Measurements from ENCODE around the gene NXPE4.
"Not testable (repeated sequence)": the region's sequence is repeated elsewhere in the genome, so short reads cannot be mapped to it uniquely, and the experiment has no call there.

NXPE4 gene

GRCh38 chr11:114609429-114609828, 13.8 kb upstream of the NXPE4 start:
- no peak for TF ChIP-seq CTCF (IDR thresholded peaks at IDR 0.05; ENCODE audit: control insufficient read depth, insufficient read depth, low read depth, low read length, missing control alignments)
- no peak for DNase-seq (ENCODE audit: low read depth)
- no peak overlapping the region for H3K4me3 ChIP-seq (ENCODE audit: control insufficient read depth, low read depth, low read length)

- DNase-seq (ENCODE audit: low read depth); H3K4me3 ChIP-seq (ENCODE audit: control insufficient read depth, low read depth, low read length): not testable (repeated sequence)
These were observed 13.0 kb upstream of the NXPE4 start for GRCh38 chr11:114608605-114609004.

- TF ChIP-seq CTCF (IDR thresholded peaks at IDR 0.05; ENCODE audit: control insufficient read depth, insufficient read depth, low read depth, low read length, missing control alignments): no peak
- no peak for DNase-seq (ENCODE audit: low read depth)
- H3K4me3 ChIP-seq (ENCODE audit: control insufficient read depth, low read depth, low read length): no peak overlapping the region
These were observed 12.3 kb upstream of the NXPE4 start for GRCh38 chr11:114607753-114608459.

- H3K4me3 ChIP-seq (ENCODE audit: control insufficient read depth, low read depth, low read length); DNase-seq (ENCODE audit: low read depth): not testable (repeated sequence)
These were observed 11.2 kb upstream of the NXPE4 start for GRCh38 chr11:114606802-114607075.

GRCh38 chr11:114606003-114606801, 10.6 kb upstream of the NXPE4 start:
- H3K4me3 ChIP-seq (ENCODE audit: control insufficient read depth, low read depth, low read length): no peak overlapping the region
- DNase-seq (ENCODE audit: low read depth): no peak
- TF ChIP-seq CTCF (IDR thresholded peaks at IDR 0.05; ENCODE audit: control insufficient read depth, insufficient read depth, low read depth, low read length, missing control alignments): no peak

GRCh38 chr11:114605370-114605769, 9.8 kb upstream of the NXPE4 start:
- no peak for TF ChIP-seq CTCF (IDR thresholded peaks at IDR 0.05; ENCODE audit: control insufficient read depth, insufficient read depth, low read depth, low read length, missing control alignments)
- H3K4me3 ChIP-seq (ENCODE audit: control insufficient read depth, low read depth, low read length): no peak overlapping the region
- no peak for DNase-seq (ENCODE audit: low read depth)

- H3K4me3 ChIP-seq (ENCODE audit: control insufficient read depth, low read depth, low read length): no peak overlapping the region
- DNase-seq (ENCODE audit: low read depth): no peak
- no peak for TF ChIP-seq CTCF (IDR thresholded peaks at IDR 0.05; ENCODE audit: control insufficient read depth, insufficient read depth, low read depth, low read length, missing control alignments)
These were observed 9.3 kb upstream of the NXPE4 start for GRCh38 chr11:114604886-114605285.
